Measurements from ENCODE around the gene APCDD1. TPM values are rescaled to one million over a fixed set of nuclear protein-coding genes. Genes with fewer than 3 reads are reported as not detected.

The APCDD1 gene
- not detected in 5 replicates for total RNA-seq (2022; extraction: Qiagen RNA extraction; ENCODE audit: low read depth)

DNA sequence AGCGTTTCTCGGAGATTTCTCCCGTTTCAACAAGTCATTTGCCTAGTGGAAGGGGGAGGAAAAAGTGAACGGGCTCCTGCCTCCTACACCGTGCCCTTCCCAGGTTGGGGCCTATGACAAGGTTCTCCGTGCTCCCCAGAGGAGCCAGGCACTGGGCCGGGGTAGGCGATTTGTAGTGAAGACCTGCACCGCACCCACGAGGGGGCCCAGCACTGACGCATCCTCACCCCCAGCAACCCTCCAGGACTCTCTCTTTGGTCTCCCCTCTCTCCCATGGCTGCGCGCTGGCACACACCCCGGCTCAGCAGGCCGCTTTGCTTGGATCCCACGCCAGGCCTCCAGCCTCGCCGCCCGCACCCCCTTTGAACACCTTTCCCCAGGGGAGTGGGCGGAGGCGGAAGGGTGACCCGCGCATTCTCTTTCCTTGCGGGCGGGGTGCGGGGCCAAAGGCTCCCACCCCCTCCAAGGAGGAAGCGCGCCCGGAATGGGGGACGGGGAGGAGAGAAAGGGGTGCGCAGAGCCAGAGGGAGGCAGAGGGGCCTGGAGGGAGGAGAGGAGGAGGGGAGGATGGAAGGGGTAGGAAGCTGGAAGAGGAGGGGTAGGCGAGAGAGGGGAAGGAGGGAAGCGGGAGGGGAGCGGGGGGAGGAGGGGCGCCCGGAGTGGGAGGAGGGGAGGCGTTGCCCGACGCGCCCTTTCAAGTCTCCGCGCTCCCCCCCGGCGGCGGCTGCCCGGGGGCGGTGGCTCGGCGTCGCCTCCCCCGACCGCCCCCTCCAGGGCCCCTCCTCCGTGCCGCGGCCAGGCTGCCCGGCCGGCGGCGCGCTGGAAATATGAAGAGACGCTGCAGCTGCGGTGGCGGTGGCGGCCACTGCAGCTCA lies at the start of gene APCDD1:
APCDD1 (plus strand) TSS at position 830 of the 875 bp plus-strand sequence. CDS start 347 bp downstream, outside the sequence.

DNA sequence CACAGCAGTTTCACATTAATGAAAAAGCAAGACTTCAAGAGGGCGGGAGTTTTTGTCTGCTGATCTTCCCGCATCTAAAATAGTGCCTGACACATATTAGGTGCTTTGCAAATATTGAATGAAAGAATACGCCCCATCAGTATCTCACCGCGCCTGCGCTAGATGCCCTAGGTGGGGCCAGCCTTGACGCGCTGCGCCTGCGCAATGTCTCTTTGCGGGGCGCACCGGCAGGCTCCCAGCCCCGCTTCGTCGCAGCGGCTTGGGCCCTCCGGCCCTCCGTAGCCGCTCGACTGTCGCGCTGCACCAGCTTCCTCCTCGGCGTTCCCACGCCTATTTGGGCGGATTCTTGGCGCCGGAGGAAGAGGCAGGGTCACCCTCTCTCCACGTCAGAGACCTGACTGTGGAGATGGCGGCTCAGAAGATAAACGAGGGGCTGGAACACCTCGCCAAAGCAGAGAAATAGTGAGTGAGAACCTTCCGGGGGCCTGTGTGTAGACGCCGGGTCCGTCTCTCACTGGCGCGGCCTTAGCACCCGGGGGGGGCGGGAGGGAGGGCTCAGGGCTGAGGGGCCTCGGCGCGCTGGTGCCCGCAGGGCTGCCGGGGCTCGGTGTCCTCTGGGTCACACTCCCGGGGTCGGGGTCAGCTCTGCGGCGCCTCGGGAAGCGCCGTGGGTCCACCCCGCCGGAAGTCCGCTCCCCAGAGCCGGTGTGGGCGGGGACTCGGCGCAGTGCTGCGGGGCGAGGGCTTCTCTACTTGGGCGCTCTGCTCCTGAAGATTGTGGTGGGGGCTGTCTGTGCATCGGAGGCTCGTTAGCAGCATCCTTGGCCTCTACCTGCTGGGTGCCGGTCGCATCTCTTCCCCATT lies 71.5 kb downstream of the APCDD1 start, which contains the start of gene NAPG:
NAPG (plus strand) TSS at position 331 of the 864 bp plus-strand sequence; CDS start at position 407, 76 bp downstream.

Other genes starting within 250 kb of the APCDD1 start
- gene NAPG, start 71.4 kb downstream of the APCDD1 start, total RNA-seq (2022; extraction: Qiagen RNA extraction; ENCODE audit: low read depth), result 8.2 to 12.4 TPM (median 10.8 TPM) in 5 replicates